ENCODE results near the gene MLEC. TPM values are rescaled to one million over a fixed set of nuclear protein-coding genes. Genes with fewer than 3 reads are reported as not detected.

The MLEC gene
- total and polyA plus RNA-seq, 2 experiments from 2014 or later, result 135 to 210 TPM

- no peak overlapping the region for H3K4me3 ChIP-seq
- H3K36me3 ChIP-seq (replicated peaks; ENCODE audit: insufficient read depth, low read depth), result no peaks in the 10 kb centered on the region
- H3K9me2 ChIP-seq (replicated peaks; ENCODE audit: insufficient read depth), result no peaks in the 10 kb centered on the region
- no peaks in the 10 kb centered on the region for H3K4me1 ChIP-seq (ENCODE audit: insufficient read depth)
- H3K9me3 ChIP-seq (ENCODE audit: low read depth), result no peaks in the 10 kb centered on the region
- DNase-seq (ENCODE audit: low spot score), result peak; percentile 22
- H4K20me1 ChIP-seq (ENCODE audit: insufficient read depth, poor library complexity, severe bottlenecking), result no peaks in the 10 kb centered on the region
- H3K79me2 ChIP-seq, result no peaks in the 10 kb centered on the region
- peak overlapping the region; percentile 84 for H3K4me2 ChIP-seq
- no peak overlapping the region for H2AFZ ChIP-seq
- TF ChIP-seq EZH2phosphoT487 (IDR thresholded peaks at IDR 0.05; ENCODE audit: low read depth, severe bottlenecking, unreplicated experiment) (no peak), CTCF (IDR thresholded peaks at IDR 0.05; ENCODE audit: poor library complexity) (no peak)
- 57% methylated on average over 33 of the region's 33 CpGs for WGBS (ENCODE audit: low lambda C conversion rate, missing lambda C conversion rate)
- no peak overlapping the region for H3K27ac ChIP-seq
- peaks cover 12% of the 10 kb centered on the region for H3K27me3 ChIP-seq
Measured at GRCh38 chr12:120649442-120650232, 37.3 kb upstream of the MLEC start.

GRCh38 chr12:120650233-120650690 is 36.7 kb upstream of the MLEC start:
- Histone ChIP-seq H3K9me3 (ENCODE audit: low read depth) (no peaks in the 10 kb centered on the region), H3K4me3 (no peak overlapping the region), H3K9me2 (replicated peaks; ENCODE audit: insufficient read depth) (no peaks in the 10 kb centered on the region), H3K27me3 (peaks cover 6% of the 10 kb centered on the region), H3K36me3 (replicated peaks; ENCODE audit: insufficient read depth, low read depth) (no peaks in the 10 kb centered on the region), H3K4me1 (ENCODE audit: insufficient read depth) (no peaks in the 10 kb centered on the region), H3K79me2 (no peaks in the 10 kb centered on the region), H4K20me1 (ENCODE audit: insufficient read depth, poor library complexity, severe bottlenecking) (no peaks in the 10 kb centered on the region), H2AFZ (no peak overlapping the region), H3K4me2 (peak overlapping the region; percentile 84), H3K27ac (no peak overlapping the region)
- no peak for TF ChIP-seq EZH2phosphoT487 (IDR thresholded peaks at IDR 0.05; ENCODE audit: low read depth, severe bottlenecking, unreplicated experiment)
- TF ChIP-seq CTCF (IDR thresholded peaks at IDR 0.05; ENCODE audit: poor library complexity), result no peak
- TF ChIP-seq EZH2 (IDR thresholded peaks at IDR 0.05; ENCODE audit: borderline replicate concordance), result no peak
- WGBS (ENCODE audit: low lambda C conversion rate, missing lambda C conversion rate), result 88% methylated on average over 12 of the region's 12 CpGs
- no peak for DNase-seq (ENCODE audit: low spot score)

GRCh38 chr12:120651821-120652220 is 35.1 kb upstream of the MLEC start:
- no peak overlapping the region for H3K4me3 ChIP-seq
- no peak overlapping the region for H2AFZ ChIP-seq

More at GRCh38 chr12:120651821-120652220, 35.1 kb upstream of the MLEC start:
- Histone ChIP-seq H3K27ac (no peak overlapping the region), H4K20me1 (ENCODE audit: insufficient read depth, poor library complexity, severe bottlenecking) (no peaks in the 10 kb centered on the region), H3K4me2 (no peak overlapping the region), H3K4me1 (ENCODE audit: insufficient read depth) (no peaks in the 10 kb centered on the region), H3K9me2 (replicated peaks; ENCODE audit: insufficient read depth) (no peaks in the 10 kb centered on the region), H3K79me2 (no peaks in the 10 kb centered on the region), H3K9me3 (ENCODE audit: low read depth) (no peaks in the 10 kb centered on the region), H3K36me3 (replicated peaks; ENCODE audit: insufficient read depth, low read depth) (no peaks in the 10 kb centered on the region), H3K27me3 (peaks cover 3% of the 10 kb centered on the region)
- no peak for TF ChIP-seq EZH2phosphoT487 (IDR thresholded peaks at IDR 0.05; ENCODE audit: low read depth, severe bottlenecking, unreplicated experiment)
- TF ChIP-seq EZH2 (IDR thresholded peaks at IDR 0.05; ENCODE audit: borderline replicate concordance), result no peak
- TF ChIP-seq CTCF (IDR thresholded peaks at IDR 0.05; ENCODE audit: poor library complexity), result no peak
- 70% methylated on average over 5 of the region's 5 CpGs for WGBS (ENCODE audit: low lambda C conversion rate, missing lambda C conversion rate)
- peak; percentile 27 for DNase-seq (ENCODE audit: low spot score)
